ENCODE measurements around the gene MAP4K3. TPM values are rescaled to one million over a fixed set of nuclear protein-coding genes. Genes with fewer than 3 reads are reported as not detected.

MAP4K3 gene
- total and polyA plus RNA-seq, 2 of the 4 experiments (the other 2 are of a cell fraction): 13.2 to 32.6 TPM

GRCh38 chr2:39390216-39390615, 46.9 kb downstream of the MAP4K3 start:
- no TSS peak for BruUV-seq (replicated peaks)
- no peak overlapping the region for H3K14ac ChIP-seq (replicated peaks; ENCODE audit: low read depth, low read length)
- H3K18ac ChIP-seq (ENCODE audit: low read depth, low read length): no peak overlapping the region
- H3K4me1 ChIP-seq (ENCODE audit: control insufficient read depth, insufficient read depth, low read length): peaks cover 7% of the 10 kb centered on the region
- ChIA-PET POLR2A (ENCODE audit: unreplicated experiment) (no interaction called here), CTCF (no interaction called here)
- H3K4ac ChIP-seq (ENCODE audit: low read depth, low read length): 0 out of 2 replicates have a peak overlapping the region, but pooled peaks have one; percentile 15
- dilution Hi-C loops (cut with HindIII; ENCODE audit: low sequenced_read_pairs, unreplicated experiment): no loop called here
- H3K27ac ChIP-seq (ENCODE audit: insufficient read depth, low read length): no peak overlapping the region
- intact Hi-C loops (cut with micrococcal nuclease): no loop called here
- H2BK20ac ChIP-seq (ENCODE audit: low read depth, low read length): no peak overlapping the region
- H2AK9ac ChIP-seq (replicated peaks; ENCODE audit: low read depth, low read length, poor library complexity): no peak overlapping the region
- DNase-seq (no peak), ATAC-seq (ENCODE audit: low read depth) (no peak)
- H3K9me1 ChIP-seq (ENCODE audit: insufficient read depth, low read length): peaks cover 8% of the 10 kb centered on the region; the same call in 1 of the 2 replicates
- H2AK5ac ChIP-seq (ENCODE audit: low read depth, low read length): no peak overlapping the region
- no peak overlapping the region for H2BK120ac ChIP-seq (ENCODE audit: low read depth, low read length)
- H2BK5ac ChIP-seq (ENCODE audit: low read depth, low read length, poor library complexity, severe bottlenecking): no peak overlapping the region
- H4K91ac ChIP-seq (ENCODE audit: insufficient read depth, low read depth, low read length): no peak overlapping the region
- no peak overlapping the region for H2BK15ac ChIP-seq (ENCODE audit: low read depth, low read length)
- no peak overlapping the region for H2AFZ ChIP-seq (replicated peaks; ENCODE audit: low read length, poor library complexity)
- H4K5ac ChIP-seq (ENCODE audit: low read depth, low read length): no peak overlapping the region
- H3K9me3 ChIP-seq (ENCODE audit: control insufficient read depth, insufficient read depth, low read length): peaks cover 3% of the 10 kb centered on the region; the same call in 1 of the 2 replicates
- H3K9ac ChIP-seq (ENCODE audit: low read depth, low read length): no peak overlapping the region
- H3K4me2 ChIP-seq (ENCODE audit: low read depth, low read length): 0 out of 2 replicates have a peak overlapping the region, but pooled peaks have one; percentile 36
- WGBS, 2 experiments (ENCODE audit: extremely low coverage in 2 of 2, insufficient read length in 1 of 2): no CpG with 5 or more reads among the region's 4 CpGs
- H3K4me3 ChIP-seq (ENCODE audit: insufficient read depth, low read depth, low read length): no peak overlapping the region
- peaks cover 15 to 65% of the 10 kb centered on the region in 2 experiments for H3K79me1 ChIP-seq (ENCODE audit: low read depth in 1 of 2, low read length in 2 of 2)
- in situ Hi-C loops (cut with MboI; ENCODE audit: low sequenced_read_pairs): no loop called here
- peaks cover 70% of the 10 kb centered on the region for H4K20me1 ChIP-seq (ENCODE audit: insufficient read depth, low read length)
- no peaks in the 10 kb centered on the region for H3K27me3 ChIP-seq (ENCODE audit: control insufficient read depth, insufficient read depth, low read length)
- H3K36me3 ChIP-seq (ENCODE audit: control insufficient read depth, insufficient read depth, low read length): peaks cover 3% of the 10 kb centered on the region; the same call in 1 of the 2 replicates
- no peak overlapping the region for H3K23ac ChIP-seq (ENCODE audit: low read depth, low read length)
- H3K56ac ChIP-seq (ENCODE audit: extremely low read depth, insufficient read depth, low read length): no peak overlapping the region
- TF ChIP-seq RFX5 (IDR thresholded peaks at IDR 0.05; ENCODE audit: low read depth, low read length): no peak
- no peak for TF ChIP-seq CHD1 (IDR thresholded peaks at IDR 0.05; ENCODE audit: low read depth, low read length)
- TF ChIP-seq FOS (IDR thresholded peaks at IDR 0.05; ENCODE audit: low read depth, low read length): no peak
- no peak for TF ChIP-seq SMC3 (IDR thresholded peaks at IDR 0.05; ENCODE audit: low read depth, low read length)
- no peak overlapping the region for H4K8ac ChIP-seq (ENCODE audit: low read depth in 2 of 2, low read length in 2 of 2)

All from IMR-90 (cell line).